Right lobe of liver (tissue), 4 donors: Measurements from ENCODE around the gene CLEC2D.
"Not testable (repeated sequence)": the region's sequence is repeated elsewhere in the genome, so short reads cannot be mapped to it uniquely, and the experiment has no call there.

Experiments used
- CTCF ChIP-seq, 4 donors: fragments of 200-600 bp in 3 of 4; fragments of 450-650 bp in 1 of 4; IDR thresholded peaks; one replicate each; pipeline versions ENCODE4 v1.5.1 to v1.8.0; 2016 to 2022; ENCODE audit warnings: antibody characterized with exemption in 4 of 4, mild to moderate bottlenecking in 2 of 4
- POLR2A ChIP-seq: fragments of 450-650 bp; IDR thresholded peaks from one replicate; pipeline ENCODE4 v1.6.1; 2017; ENCODE audit warnings: antibody characterized with exemption, mild to moderate bottlenecking
- donor health status: DM: no; HTN: no; CAD: no.
- donor health status: DM: no; HTN: no; CAD: no.
- donor health status: DM: no; HTN: yes; CAD: no.

DNA sequence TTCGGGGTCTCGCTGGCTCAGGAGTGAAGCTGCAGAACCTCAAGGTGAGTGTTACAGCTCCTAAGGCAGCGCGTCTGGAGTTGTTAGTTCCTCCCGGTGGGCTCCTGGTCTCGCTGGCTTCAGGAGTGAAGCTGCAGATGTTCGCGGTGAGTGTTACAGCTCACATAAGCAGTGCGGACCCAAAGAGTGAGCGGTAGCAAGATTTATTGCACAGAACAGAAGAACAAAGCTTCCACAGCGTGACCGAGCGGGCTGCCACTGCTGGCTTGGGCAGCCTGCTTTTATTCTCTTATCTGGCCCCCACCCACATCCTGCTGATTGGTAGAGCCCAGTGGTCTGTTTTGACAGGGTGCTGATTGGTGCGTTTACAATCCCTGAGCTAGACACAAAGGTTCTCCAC is 69.4 kb downstream of the CLEC2D start:
- TF ChIP-seq CTCF (IDR thresholded peaks at IDR 0.05); POLR2A: not testable (repeated sequence)
